ENCODE measurements around the gene EFNB1. TPM values are rescaled to one million over a fixed set of nuclear protein-coding genes. Genes with fewer than 3 reads are reported as not detected.

Gene EFNB1
- total RNA-seq, 2 experiments from 2014 or later, result 1.8 to 1.9 TPM

DNA sequence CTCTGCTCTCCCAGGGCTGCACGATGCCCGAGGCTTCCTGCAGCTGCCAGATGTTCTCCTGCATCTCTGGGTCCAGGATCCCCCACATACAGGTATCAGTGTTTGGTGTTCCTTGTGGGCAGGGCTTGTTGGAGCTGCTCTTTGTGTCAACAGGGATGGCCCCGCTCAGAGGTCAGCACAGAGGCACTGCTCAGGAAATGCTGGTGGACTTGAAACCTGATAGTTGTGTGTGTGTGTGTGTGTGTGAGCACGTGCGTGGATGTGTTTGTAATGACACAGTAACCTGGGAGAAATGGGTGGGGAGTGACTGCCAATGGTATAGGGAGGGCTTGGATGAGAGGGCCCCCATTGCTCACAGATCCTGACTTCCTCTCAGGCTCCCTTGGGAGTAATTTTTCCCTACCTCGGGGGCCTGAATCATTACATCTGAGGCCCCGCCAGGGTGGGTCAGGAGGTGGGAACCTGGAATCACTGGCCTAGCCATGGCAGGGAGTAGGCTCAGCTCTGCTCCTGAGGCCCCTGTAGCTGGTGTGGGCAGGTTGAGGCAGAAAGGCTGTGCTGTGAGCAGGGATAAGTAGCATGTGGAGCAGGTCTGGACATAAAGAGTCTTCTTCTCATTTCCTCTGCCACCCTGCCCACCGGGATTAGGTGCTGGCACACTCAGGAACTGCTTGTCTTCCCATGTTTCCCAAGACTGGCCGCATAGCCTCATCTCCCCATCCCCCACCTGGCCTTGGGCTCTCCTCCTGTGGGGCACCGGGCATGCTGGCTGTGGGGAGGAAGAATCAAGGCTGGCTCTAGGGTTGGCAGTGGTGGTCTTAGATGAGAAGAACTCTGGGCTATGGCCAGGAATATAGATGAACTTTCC, 2.5 kb upstream of the EFNB1 start:
- no peaks in the 10 kb centered on the region for H3K79me2 ChIP-seq (ENCODE audit: insufficient read depth, low read depth, low read length)
- POLR2A ChIA-PET, result interaction anchor here (0.5 kb wide), 1 partner anchor 339 kb away, joined by 3 read pairs; no protein-coding TSS in a partner anchor
- H2AFZ ChIP-seq (ENCODE audit: low read length), result no peak overlapping the region
- no peaks in the 10 kb centered on the region for H3K9me2 ChIP-seq (ENCODE audit: insufficient read depth, low read length)
- intact Hi-C loops (cut with micrococcal nuclease; ENCODE audit: unreplicated experiment), result loop anchor here (5.0 kb wide), 2 partner anchors 329 to 461 kb away; partner anchors contain the start of gene YIPF6
- DNase-seq (ENCODE audit: low spot score), result no peak
- H3K36me3 ChIP-seq (ENCODE audit: insufficient read depth, low read length), result no peaks in the 10 kb centered on the region
- H3K27ac ChIP-seq (ENCODE audit: low read depth, low read length, poor library complexity, severe bottlenecking), result no peak overlapping the region
- CTCF ChIA-PET (ENCODE audit: unreplicated experiment), result no interaction called here
- peaks cover 5% of the 10 kb centered on the region for H3K4me1 ChIP-seq (ENCODE audit: insufficient read depth, low read length, poor library complexity, severe bottlenecking)
- no peak overlapping the region for H3K4me2 ChIP-seq (ENCODE audit: low read length)
- no peaks in the 10 kb centered on the region for H3K9me3 ChIP-seq (ENCODE audit: low read length)
- H3K4me3 ChIP-seq (ENCODE audit: low read depth, low read length, poor library complexity, severe bottlenecking), result no peak overlapping the region
- BruUV-seq (replicated peaks), result no TSS peak
- no peaks in the 10 kb centered on the region for H4K20me1 ChIP-seq (ENCODE audit: insufficient read depth, low read length)
- TF ChIP-seq EZH2phosphoT487 (IDR thresholded peaks at IDR 0.05; ENCODE audit: borderline replicate concordance, low read depth, low read length), result no peak
- TF ChIP-seq, protein P1, sequence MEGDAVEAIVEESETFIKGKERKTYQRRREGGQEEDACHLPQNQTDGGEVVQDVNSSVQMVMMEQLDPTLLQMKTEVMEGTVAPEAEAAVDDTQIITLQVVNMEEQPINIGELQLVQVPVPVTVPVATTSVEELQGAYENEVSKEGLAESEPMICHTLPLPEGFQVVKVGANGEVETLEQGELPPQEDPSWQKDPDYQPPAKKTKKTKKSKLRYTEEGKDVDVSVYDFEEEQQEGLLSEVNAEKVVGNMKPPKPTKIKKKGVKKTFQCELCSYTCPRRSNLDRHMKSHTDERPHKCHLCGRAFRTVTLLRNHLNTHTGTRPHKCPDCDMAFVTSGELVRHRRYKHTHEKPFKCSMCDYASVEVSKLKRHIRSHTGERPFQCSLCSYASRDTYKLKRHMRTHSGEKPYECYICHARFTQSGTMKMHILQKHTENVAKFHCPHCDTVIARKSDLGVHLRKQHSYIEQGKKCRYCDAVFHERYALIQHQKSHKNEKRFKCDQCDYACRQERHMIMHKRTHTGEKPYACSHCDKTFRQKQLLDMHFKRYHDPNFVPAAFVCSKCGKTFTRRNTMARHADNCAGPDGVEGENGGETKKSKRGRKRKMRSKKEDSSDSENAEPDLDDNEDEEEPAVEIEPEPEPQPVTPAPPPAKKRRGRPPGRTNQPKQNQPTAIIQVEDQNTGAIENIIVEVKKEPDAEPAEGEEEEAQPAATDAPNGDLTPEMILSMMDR (conservative IDR thresholded peaks at IDR 0.05; ENCODE audit: low read length), result no peak

DNA sequence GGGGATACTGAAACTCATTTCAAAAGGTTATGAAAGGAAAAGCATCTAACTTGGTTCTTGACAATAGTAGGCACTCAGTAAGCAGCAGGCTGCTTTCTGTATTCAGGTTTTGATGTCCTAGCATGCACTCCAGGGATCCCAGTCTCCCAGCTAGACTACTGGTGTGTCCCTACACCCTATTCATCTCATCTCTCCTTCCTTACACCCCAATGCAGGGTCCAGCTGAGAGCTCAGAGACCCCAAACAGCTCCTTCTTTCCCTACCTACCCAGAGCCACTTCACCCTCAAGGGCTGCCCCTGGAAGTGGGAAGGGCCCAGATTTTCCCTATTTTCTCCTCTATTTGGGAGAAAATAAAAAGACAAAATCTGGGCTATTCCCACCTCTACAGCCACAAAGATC, 1.6 kb upstream of the EFNB1 start:
- no peaks in the 10 kb centered on the region for H3K9me3 ChIP-seq (ENCODE audit: low read length)
- no peaks in the 10 kb centered on the region for H3K36me3 ChIP-seq (ENCODE audit: insufficient read depth, low read length)
- POLR2A ChIA-PET, result interaction anchor here (0.5 to 0.6 kb wide), 2 partner anchors 1047 to 1087 kb away, joined by 3 to 4 read pairs; no protein-coding TSS in a partner anchor
- no peak overlapping the region for H3K4me3 ChIP-seq (ENCODE audit: low read depth, low read length, poor library complexity, severe bottlenecking)
- H3K27ac ChIP-seq (ENCODE audit: low read depth, low read length, poor library complexity, severe bottlenecking), result no peak overlapping the region
- H3K9me2 ChIP-seq (ENCODE audit: insufficient read depth, low read length), result no peaks in the 10 kb centered on the region
- no peak overlapping the region for H3K4me2 ChIP-seq (ENCODE audit: low read length)
- TF ChIP-seq EZH2phosphoT487 (IDR thresholded peaks at IDR 0.05; ENCODE audit: borderline replicate concordance, low read depth, low read length), result no peak
- TF ChIP-seq, protein P1 (conservative IDR thresholded peaks at IDR 0.05; ENCODE audit: low read length), result no peak
- no peak overlapping the region for H2AFZ ChIP-seq (ENCODE audit: low read length)
- no peaks in the 10 kb centered on the region for H4K20me1 ChIP-seq (ENCODE audit: insufficient read depth, low read length)
- intact Hi-C loops (cut with micrococcal nuclease; ENCODE audit: unreplicated experiment), result loop anchor here (5.0 kb wide), 2 partner anchors 330 to 460 kb away; partner anchors contain the start of gene YIPF6
- CTCF ChIA-PET (ENCODE audit: unreplicated experiment), result no interaction called here
- BruUV-seq (replicated peaks), result no TSS peak
- H3K79me2 ChIP-seq (ENCODE audit: insufficient read depth, low read depth, low read length), result no peaks in the 10 kb centered on the region
- H3K4me1 ChIP-seq (ENCODE audit: insufficient read depth, low read length, poor library complexity, severe bottlenecking), result peaks cover 5% of the 10 kb centered on the region
- DNase-seq (ENCODE audit: low spot score), result no peak

All from OCI-LY7 (cell line).